Erythroblast (primary cell): ENCODE measurements around the gene PGBD1.

ENCODE experiments used
- GATA1 ChIP-seq: IDR thresholded peaks from 2 replicates; pipeline ENCODE4 v1.6.1; 2011; ENCODE audit warnings: low read depth, mild to moderate bottlenecking, control low read depth, low read length, moderate library complexity
- POLR2A ChIP-seq: IDR thresholded peaks from 2 replicates; pipeline ENCODE4 v1.6.1; 2011; ENCODE audit warnings: mild to moderate bottlenecking, low read length

- TF ChIP-seq POLR2A: peak; percentile 42
- no peak for TF ChIP-seq GATA1
Measured at GRCh38 chr6:28281288-28282064, at the start of gene PGBD1.
